Measurements from ENCODE around the gene DOCK2. TPM values are rescaled to one million over a fixed set of nuclear protein-coding genes. Genes with fewer than 3 reads are reported as not detected.
"Not testable (repeated sequence)": the region's sequence is repeated elsewhere in the genome, so short reads cannot be mapped to it uniquely, and the experiment has no call there.

DOCK2 gene
- total and polyA plus RNA-seq, 2 donors (not counting 1 experiment from before 2014, with no cell fraction given), result 112 to 330 TPM

- Mint-ChIP-seq H3K27me3 (no peaks in the 10 kb centered on the region), H3K9me3 (ENCODE audit: insufficient read depth) (no peaks in the 10 kb centered on the region), H3K4me3 (no peak overlapping the region), H3K4me1 (peaks cover 28% of the 10 kb centered on the region), H3K27ac (no peak overlapping the region)
- no peak overlapping the region for H3K27ac ChIP-seq (ENCODE audit: low read length in 2 of 2)
- DNase-seq, result no peak
- TF ChIP-seq, protein P1, sequence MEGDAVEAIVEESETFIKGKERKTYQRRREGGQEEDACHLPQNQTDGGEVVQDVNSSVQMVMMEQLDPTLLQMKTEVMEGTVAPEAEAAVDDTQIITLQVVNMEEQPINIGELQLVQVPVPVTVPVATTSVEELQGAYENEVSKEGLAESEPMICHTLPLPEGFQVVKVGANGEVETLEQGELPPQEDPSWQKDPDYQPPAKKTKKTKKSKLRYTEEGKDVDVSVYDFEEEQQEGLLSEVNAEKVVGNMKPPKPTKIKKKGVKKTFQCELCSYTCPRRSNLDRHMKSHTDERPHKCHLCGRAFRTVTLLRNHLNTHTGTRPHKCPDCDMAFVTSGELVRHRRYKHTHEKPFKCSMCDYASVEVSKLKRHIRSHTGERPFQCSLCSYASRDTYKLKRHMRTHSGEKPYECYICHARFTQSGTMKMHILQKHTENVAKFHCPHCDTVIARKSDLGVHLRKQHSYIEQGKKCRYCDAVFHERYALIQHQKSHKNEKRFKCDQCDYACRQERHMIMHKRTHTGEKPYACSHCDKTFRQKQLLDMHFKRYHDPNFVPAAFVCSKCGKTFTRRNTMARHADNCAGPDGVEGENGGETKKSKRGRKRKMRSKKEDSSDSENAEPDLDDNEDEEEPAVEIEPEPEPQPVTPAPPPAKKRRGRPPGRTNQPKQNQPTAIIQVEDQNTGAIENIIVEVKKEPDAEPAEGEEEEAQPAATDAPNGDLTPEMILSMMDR (IDR thresholded peaks at IDR 0.05), result no peak
- no peak for TF ChIP-seq EZH2 (IDR thresholded peaks at IDR 0.05; ENCODE audit: borderline replicate concordance, insufficient read depth, low read depth, low read length, poor library complexity, severe bottlenecking)
- H3K4me3 ChIP-seq (ENCODE audit: control extremely low read depth in 1 of 5, extremely low read depth in 1 of 5, insufficient read depth in 1 of 5, low read depth in 2 of 5, low read length in 4 of 5), result no peak overlapping the region
- H3K9me3 ChIP-seq (ENCODE audit: control extremely low read depth in 1 of 3, control insufficient read depth in 2 of 3, insufficient read depth in 1 of 3, low read length in 2 of 3), result no peaks in the 10 kb centered on the region
- CTCF ChIA-PET, result no interaction called here
- intact Hi-C loops (cut with micrococcal nuclease), result no loop called here
- peaks cover 9 to 12% of the 10 kb centered on the region in 2 donors for H3K4me1 ChIP-seq (ENCODE audit: control insufficient read depth in 2 of 2, insufficient read depth in 2 of 2, low read length in 2 of 2)
- WGBS (ENCODE audit: insufficient coverage), result 100% methylated on average over 1 of the region's 2 CpGs
- H3K27me3 ChIP-seq (replicated peaks in 1 of 4; ENCODE audit: control extremely low read depth in 1 of 4, control insufficient read depth in 3 of 4, insufficient read depth in 4 of 4, low read length in 3 of 4), result no peaks in the 10 kb centered on the region
- peaks cover 60% of the 10 kb centered on the region for H4K20me1 ChIP-seq (ENCODE audit: control insufficient read depth, insufficient read depth, low read length, poor library complexity, severe bottlenecking)
- POLR2A ChIA-PET, result no interaction called here
- no peak overlapping the region for H2AFZ ChIP-seq (ENCODE audit: insufficient read depth, low read depth, low read length, poor library complexity, severe bottlenecking)
- peaks cover 48% of the 10 kb centered on the region for H3K79me2 ChIP-seq (ENCODE audit: control insufficient read depth, insufficient read depth, low read length)
- no peak for ATAC-seq (ENCODE audit: low read depth)
- H3K4me2 ChIP-seq (replicated peaks; ENCODE audit: low read depth, low read length, poor library complexity, severe bottlenecking), result no peak overlapping the region
- no peak overlapping the region for H3K9ac ChIP-seq (ENCODE audit: low read length)
- peaks cover 0 to 77% of the 10 kb centered on the region in 2 experiments for H3K36me3 ChIP-seq (replicated peaks in 1 of 2; ENCODE audit: control extremely low read depth in 1 of 2, control insufficient read depth in 1 of 2, extremely low read depth in 1 of 2, insufficient read depth in 2 of 2, low read length in 1 of 2)
Observed at GRCh38 chr5:169808118-169808581, 171.1 kb downstream of the DOCK2 start.

GRCh38 chr5:169808880-169809279 lies 171.8 kb downstream of the DOCK2 start:
- H3K9ac ChIP-seq (ENCODE audit: low read length); H3K27ac ChIP-seq (ENCODE audit: low read length in 2 of 2); POLR2A ChIA-PET; H3K27me3 ChIP-seq (replicated peaks in 1 of 4; ENCODE audit: control extremely low read depth in 1 of 4, control insufficient read depth in 3 of 4, insufficient read depth in 4 of 4, low read length in 3 of 4); ATAC-seq (ENCODE audit: low read depth); intact Hi-C loops (cut with micrococcal nuclease); DNase-seq; H3K4me3 ChIP-seq (ENCODE audit: control extremely low read depth in 1 of 5, extremely low read depth in 1 of 5, insufficient read depth in 1 of 5, low read depth in 2 of 5, low read length in 4 of 5); CTCF ChIA-PET; H3K9me3 ChIP-seq (ENCODE audit: control extremely low read depth in 1 of 3, control insufficient read depth in 2 of 3, insufficient read depth in 1 of 3, low read length in 2 of 3); H3K27ac Mint-ChIP-seq; H3K9me3 Mint-ChIP-seq (ENCODE audit: insufficient read depth); H3K4me3 Mint-ChIP-seq; H3K27me3 Mint-ChIP-seq; H3K4me2 ChIP-seq (replicated peaks; ENCODE audit: low read depth, low read length, poor library complexity, severe bottlenecking); H2AFZ ChIP-seq (ENCODE audit: insufficient read depth, low read depth, low read length, poor library complexity, severe bottlenecking): not testable (repeated sequence)
- Histone ChIP-seq H4K20me1 (ENCODE audit: control insufficient read depth, insufficient read depth, low read length, poor library complexity, severe bottlenecking) (peaks cover 64% of the 10 kb centered on the region), H3K36me3 (replicated peaks in 1 of 2; ENCODE audit: control extremely low read depth in 1 of 2, control insufficient read depth in 1 of 2, extremely low read depth in 1 of 2, insufficient read depth in 2 of 2, low read length in 1 of 2) (peaks cover 0 to 78% of the 10 kb centered on the region in 2 experiments), H3K4me1 (ENCODE audit: control insufficient read depth in 2 of 2, insufficient read depth in 2 of 2, low read length in 2 of 2) (peaks cover 9 to 12% of the 10 kb centered on the region in 2 donors), H3K79me2 (ENCODE audit: control insufficient read depth, insufficient read depth, low read length) (peaks cover 41% of the 10 kb centered on the region)
- peaks cover 24% of the 10 kb centered on the region for H3K4me1 Mint-ChIP-seq
- 79% methylated on average over 2 of the region's 3 CpGs for WGBS (ENCODE audit: insufficient coverage)
